Endothelial cell of umbilical vein (primary cell): ENCODE measurements around the gene TMEM184B.

Experiments used
- CTCF ChIP-seq, 2 donors: IDR thresholded peaks; 1 replicate in 1 of 2; 2 replicates in 1 of 2; pipeline ENCODE4 v1.5.1; 2011; ENCODE audit warnings: low read length in 2 of 2, mild to moderate bottlenecking in 2 of 2, moderate library complexity in 2 of 2, control low read depth in 1 of 2, inconsistent platforms in 1 of 2, low read depth in 1 of 2; ENCODE audit not compliant: insufficient read depth in 1 of 2; ENCODE audit errors: extremely low read depth in 1 of 2
- EZH2 ChIP-seq: IDR thresholded peaks from 2 replicates; pipeline ENCODE4 v1.6.1; 2012; ENCODE audit warnings: borderline replicate concordance, low read depth, mild to moderate bottlenecking, moderate library complexity, low read length, inconsistent platforms; ENCODE audit not compliant: severe bottlenecking
- FOS ChIP-seq: IDR thresholded peaks from 2 replicates; pipeline ENCODE4 v1.6.1; 2011; ENCODE audit warnings: mild to moderate bottlenecking, low read length, moderate library complexity, borderline replicate concordance; ENCODE audit not compliant: insufficient read depth
- GATA2 ChIP-seq: IDR thresholded peaks from 2 replicates; pipeline ENCODE4 v1.7.0; 2011; ENCODE audit warnings: low read depth, mild to moderate bottlenecking, moderate library complexity, mixed read lengths, low read length; ENCODE audit not compliant: insufficient read length, insufficient read depth
- JUN ChIP-seq: IDR thresholded peaks from 2 replicates; pipeline ENCODE4 v1.6.1; 2011; ENCODE audit warnings: borderline replicate concordance, low read depth; ENCODE audit not compliant: insufficient read length, insufficient read depth
- MAX ChIP-seq: IDR thresholded peaks from 2 replicates; pipeline ENCODE4 v1.6.1; 2011; ENCODE audit not compliant: insufficient read depth, insufficient read length
- MYC ChIP-seq: IDR thresholded peaks from one replicate; pipeline ENCODE4 v1.6.1; 2011; ENCODE audit warnings: mild to moderate bottlenecking, low read depth, low read length
- POLR2A ChIP-seq: IDR thresholded peaks from 2 replicates; pipeline ENCODE4 v1.6.1; 2012; ENCODE audit warnings: low read depth, mild to moderate bottlenecking, control low read depth, low read length
- POLR2AphosphoS5 ChIP-seq: IDR thresholded peaks from 2 replicates; pipeline ENCODE4 v1.6.1; 2012; ENCODE audit warnings: low read depth, mild to moderate bottlenecking, control low read depth, low read length, moderate library complexity; ENCODE audit not compliant: insufficient read depth

DNA sequence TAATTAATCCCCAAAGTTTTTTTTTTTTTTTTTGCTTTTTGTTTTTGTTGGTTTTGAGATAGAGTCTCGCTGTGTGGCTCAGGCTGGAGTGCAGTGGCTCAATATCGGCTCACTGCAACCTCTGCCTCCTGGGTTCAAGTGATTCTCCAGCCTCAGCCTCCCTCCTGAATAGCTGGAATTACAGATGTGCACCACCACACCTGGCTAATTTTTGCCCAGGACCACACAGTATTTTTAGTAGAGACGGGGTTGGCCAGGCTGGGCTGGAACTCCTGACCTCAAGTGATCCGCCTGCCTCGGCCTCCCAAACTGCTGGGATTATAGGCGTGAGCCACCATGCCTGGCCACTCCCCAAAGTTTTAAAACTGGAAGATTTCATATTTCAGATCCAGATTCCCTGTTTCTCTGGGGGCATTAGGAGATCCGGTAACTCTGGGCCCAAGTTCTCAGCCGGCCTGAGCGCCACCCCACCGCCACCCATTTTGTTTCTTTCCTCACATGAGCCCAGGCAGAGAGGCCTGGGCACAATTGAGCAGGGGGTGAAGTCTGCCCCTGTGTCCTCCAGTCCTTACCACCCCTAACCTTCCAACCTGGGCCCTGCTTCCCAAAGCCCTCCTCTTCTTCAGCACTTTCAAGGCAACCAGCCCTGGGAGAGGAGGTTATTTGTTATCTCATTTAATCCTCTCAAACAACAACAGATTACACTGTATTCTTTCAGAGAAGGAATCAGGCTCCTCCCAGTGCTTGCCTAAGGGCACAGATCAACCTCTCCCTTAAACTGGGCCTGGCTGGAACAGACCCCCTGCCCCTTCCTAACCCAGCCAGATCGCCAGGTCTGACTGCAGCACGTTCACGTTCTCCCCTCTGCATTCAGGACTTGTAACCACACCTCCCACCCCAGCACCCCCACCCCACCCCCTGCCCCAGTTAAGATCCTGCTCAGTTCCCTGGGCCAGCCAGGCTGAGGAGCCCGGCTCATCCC, 46.3 kb upstream of the TMEM184B start:
- no peak for TF ChIP-seq GATA2
- TF ChIP-seq CTCF (IDR thresholded peaks at IDR 0.05; ENCODE audit: extremely low read depth in 1 of 2, insufficient read depth in 1 of 2, low read depth in 1 of 2, low read length in 2 of 2): no peak
- TF ChIP-seq POLR2A: no peak
- TF ChIP-seq JUN: no peak
- TF ChIP-seq EZH2: no peak
- TF ChIP-seq MYC: no peak
- no peak for TF ChIP-seq POLR2AphosphoS5
- no peak for TF ChIP-seq MAX
- no peak for TF ChIP-seq FOS
